Endodermal cell (in vitro differentiated cells): ENCODE measurements around the gene RAB41. TPM values are rescaled to one million over a fixed set of nuclear protein-coding genes. Genes with fewer than 3 reads are reported as not detected.
A peak's percentile ranks its signal among the peaks of the same experiment; 100 is the strongest.

Experiments used
- DNase-seq: peaks from one replicate; pipeline ENCODE4 v3.0.0-alpha.2; 2017
- H3K27ac ChIP-seq: 2 replicates; pipeline ENCODE4 v1.5.1; 2013; ENCODE audit warnings: mild to moderate bottlenecking, low read depth, low read length, moderate library complexity
- H3K27me3 ChIP-seq: 2 replicates; pipeline ENCODE4 v1.6.1; 2013; ENCODE audit warnings: mild to moderate bottlenecking, low read length, moderate library complexity; ENCODE audit not compliant: insufficient read depth, control insufficient read depth, poor library complexity, severe bottlenecking
- H3K36me3 ChIP-seq: 2 replicates; pipeline ENCODE4 v1.7.0; 2013; ENCODE audit warnings: mild to moderate bottlenecking, low read length, moderate library complexity; ENCODE audit not compliant: control insufficient read depth, insufficient read depth
- H3K4me1 ChIP-seq: one replicate; pipeline ENCODE4 v1.7.0; 2013; ENCODE audit warnings: low read length; ENCODE audit not compliant: control insufficient read depth, insufficient read depth
- H3K4me3 ChIP-seq: 2 replicates; pipeline ENCODE4 v1.5.1; 2013; ENCODE audit warnings: mild to moderate bottlenecking, low read length, moderate library complexity
- H3K9ac ChIP-seq: 2 replicates; pipeline ENCODE4 v1.6.1; 2013; ENCODE audit warnings: mild to moderate bottlenecking, low read length, moderate library complexity; ENCODE audit not compliant: poor library complexity, severe bottlenecking; ENCODE audit errors: extremely low read depth
- H3K9me3 ChIP-seq: 2 replicates; pipeline ENCODE4 v1.6.1; 2013; ENCODE audit warnings: mild to moderate bottlenecking, low read length, moderate library complexity; ENCODE audit not compliant: control insufficient read depth
- H3K27ac Mint-ChIP-seq: 2 replicates; pipeline ENCODE4 v1.8.0; 2020; ENCODE audit warnings: mixed read lengths
- H3K27me3 Mint-ChIP-seq: 2 replicates; pipeline ENCODE4 v1.8.0; 2021; ENCODE audit warnings: mild to moderate bottlenecking, mixed read lengths; ENCODE audit not compliant: insufficient read depth
- H3K36me3 Mint-ChIP-seq: 2 replicates; pipeline ENCODE4 v1.8.0; 2020; ENCODE audit warnings: low read depth, mixed read lengths
- H3K4me1 Mint-ChIP-seq: 2 replicates; pipeline ENCODE4 v1.8.0; 2020; ENCODE audit warnings: mixed read lengths
- H3K4me3 Mint-ChIP-seq: 2 replicates; pipeline ENCODE4 v1.8.0; 2020; ENCODE audit warnings: mild to moderate bottlenecking, moderate library complexity, mixed read lengths
- H3K9me3 Mint-ChIP-seq: 2 replicates; pipeline ENCODE4 v1.8.0; 2020; ENCODE audit warnings: mild to moderate bottlenecking, mixed read lengths
- CTCF ChIP-seq: fragments of 200-600 bp; sonication (generic); conservative IDR thresholded peaks from 2 replicates; pipeline ENCODE4 v1.5.0; 2021; ENCODE audit warnings: antibody characterized with exemption, mild to moderate bottlenecking
- WGBS, 2 experiments: methylation state at CpG; one replicate each; pipeline versions ENCODE4 v1.1.5 to v1.1.7; 2013; ENCODE audit warnings: missing lambda C conversion rate in 2 of 2, mixed read lengths in 1 of 2; ENCODE audit not compliant: insufficient coverage in 1 of 2, insufficient read length in 1 of 2; 5-methylcytosine and 5-hydroxymethylcytosine counted together
- total RNA-seq, 2 donors: library from RNA; stranded (reverse); fragmentation: NEBNext Ultra II Directional in 1 of 2; extraction: Animal tissue kit (Norgen Biotek cat#: 25700) in 1 of 2; gene quantifications; 2 replicates in 1 of 2; 3 replicates in 1 of 2; pipeline ENCODE4 v1.2.1, GENCODE V29; 2021

The RAB41 gene
- total RNA-seq, 2 donors from 2014 or later, result not detected

- Histone ChIP-seq H3K27ac (no peak within 1 kb of the TSS), H3K36me3 (no peaks in the 10 kb centered on the region), H3K4me3 (no peak within 1 kb of the TSS), H3K9me3 (no peaks in the 10 kb centered on the region), H3K9ac (no peak within 1 kb of the TSS), H3K4me1 (no peaks in the 10 kb centered on the region), H3K27me3 (no peaks in the 10 kb centered on the region)
- TF ChIP-seq CTCF, result no peak
- Mint-ChIP-seq H3K9me3 (peaks cover 52% of the 10 kb centered on the region), H3K4me3 (no peak within 1 kb of the TSS), H3K36me3 (no peaks in the 10 kb centered on the region), H3K4me1 (peaks cover 12% of the 10 kb centered on the region), H3K27me3 (peaks cover 6% of the 10 kb centered on the region), H3K27ac (no peak within 1 kb of the TSS)
- DNase-seq, result no peak
- WGBS, 2 experiments, result 80 to 100% methylated on average over 1 to 3 of the region's 4 CpGs
Measured at GRCh38 chrX:70260104-70260503, 21.9 kb upstream of the RAB41 start, which contains the start of gene P2RY4. Gene P2RY4, minus strand, starts transcription at chrX:70260204. Its CDS starts 580 bp downstream, at chrX:70259624.

GRCh38 chrX:70262952-70263567, 18.9 kb upstream of the RAB41 start:
- Histone ChIP-seq H3K4me3 (no peak overlapping the region), H3K4me1 (no peaks in the 10 kb centered on the region), H3K9me3 (no peaks in the 10 kb centered on the region), H3K27ac (no peak overlapping the region), H3K36me3 (no peaks in the 10 kb centered on the region), H3K9ac (no peak overlapping the region), H3K27me3 (no peaks in the 10 kb centered on the region)
- WGBS, 2 experiments, result 8 to 10% methylated on average over 6 to 7 of the region's 7 CpGs
- DNase-seq, result peak; percentile 90
- Mint-ChIP-seq H3K4me3 (no peak overlapping the region), H3K27me3 (peaks cover 6% of the 10 kb centered on the region), H3K36me3 (no peaks in the 10 kb centered on the region), H3K4me1 (peaks cover 7% of the 10 kb centered on the region), H3K27ac (no peak overlapping the region), H3K9me3 (peaks cover 56% of the 10 kb centered on the region)
- TF ChIP-seq CTCF, result peak; percentile 78

- peaks cover 55% of the 10 kb centered on the region for H3K9me3 Mint-ChIP-seq
- TF ChIP-seq CTCF, result no peak
- H3K4me3 Mint-ChIP-seq, result no peak overlapping the region
- no peaks in the 10 kb centered on the region for H3K27me3 ChIP-seq
- peaks cover 16% of the 10 kb centered on the region for H3K27me3 Mint-ChIP-seq
- H3K9me3 ChIP-seq, result no peaks in the 10 kb centered on the region
- H3K36me3 Mint-ChIP-seq, result no peaks in the 10 kb centered on the region
- 65% methylated on average over 3 of the region's 3 CpGs; no CpG with 5 or more reads in 1 of the 2 experiments for WGBS, 2 experiments
- H3K4me3 ChIP-seq, result no peak overlapping the region
- no peak overlapping the region for H3K27ac ChIP-seq
- H3K4me1 Mint-ChIP-seq, result peaks cover 14% of the 10 kb centered on the region
- no peak overlapping the region for H3K9ac ChIP-seq
- H3K27ac Mint-ChIP-seq, result no peak overlapping the region
- DNase-seq, result no peak
- H3K4me1 ChIP-seq, result no peaks in the 10 kb centered on the region
- no peaks in the 10 kb centered on the region for H3K36me3 ChIP-seq
Measured at GRCh38 chrX:70264784-70265183, 17.2 kb upstream of the RAB41 start.
